Heart right ventricle (tissue), 16 donors: ENCODE measurements around the gene VPS51. TPM values are rescaled to one million over a fixed set of nuclear protein-coding genes. Genes with fewer than 3 reads are reported as not detected.
A peak's percentile ranks its signal among the peaks of the same experiment; 100 is the strongest.

Source experiments
- ATAC-seq, 8 donors: fragments of 200-7000 bp; cut with Tn5 transposase; one replicate each; pipeline ENCODE4 v1.9.1; 2020; ENCODE audit warnings: mild to moderate bottlenecking in 8 of 8, moderate library complexity in 8 of 8, moderate number of reproducible peaks in 1 of 8
- DNase-seq, 2 donors: peaks; one replicate each; pipeline ENCODE4 v3.0.0-alpha.2; 2020
- H3K27ac ChIP-seq, 10 donors: fragments of 200-600 bp; sonication (generic) in 2 of 10; one replicate each; pipeline versions ENCODE4 v1.5.0 to v1.8.0; 2020 to 2022; ENCODE audit warnings: mild to moderate bottlenecking in 3 of 10
- H3K27me3 ChIP-seq, 7 donors: fragments of 200-600 bp; one replicate each; pipeline ENCODE4 v1.8.0; 2021 to 2022; ENCODE audit warnings: mild to moderate bottlenecking in 2 of 7
- H3K36me3 ChIP-seq, 9 donors: fragments of 200-600 bp; sonication (generic) in 1 of 9; one replicate each; pipeline versions ENCODE4 v1.5.0 to v1.8.0; 2020 to 2022; ENCODE audit warnings: mild to moderate bottlenecking in 2 of 9
- H3K4me1 ChIP-seq, 9 donors: fragments of 200-600 bp; sonication (generic) in 1 of 9; one replicate each; pipeline versions ENCODE4 v1.5.0 to v1.8.0; 2020 to 2022; ENCODE audit warnings: mild to moderate bottlenecking in 4 of 9
- H3K4me3 ChIP-seq, 10 donors: fragments of 200-600 bp; sonication (generic) in 2 of 10; one replicate each; pipeline versions ENCODE4 v1.5.0 to v1.8.0; 2020 to 2022; ENCODE audit warnings: mild to moderate bottlenecking in 7 of 10, moderate library complexity in 2 of 10
- H3K9me3 ChIP-seq, 11 donors: fragments of 200-600 bp in 10 of 11; sonication (generic) in 2 of 11; one replicate each; pipeline versions ENCODE4 v1.5.0 to v1.8.0; 2013 to 2022; ENCODE audit warnings: mild to moderate bottlenecking in 2 of 11, control low read depth in 1 of 11, moderate library complexity in 1 of 11
- WGBS, 2 donors: extraction: QIAGEN DNeasy Blood & Tissue Kit; methylation state at CpG; one replicate each; pipeline ENCODE4 v1.1.7; 2013; ENCODE audit warnings: inconsistent platforms in 1 of 2; 5-methylcytosine and 5-hydroxymethylcytosine counted together
- intact Hi-C, 10 donors: fragments of 100-400 bp; cut with DNase I; formaldehyde crosslinking; loops; one replicate each; pipeline versions ENCODE4 v1.11.1 to v1.14.2; 2022
- polyA plus RNA-seq, 2 donors: library from polyadenylated mRNA; stranded (reverse); fragments of 200-250 nt; gene quantifications; one replicate each; pipeline ENCODE4 v1.2.3, GENCODE V29; 2013
- total RNA-seq, 10 donors: library from RNA; stranded (reverse); fragmentation: NEBNext Ultra II Directional in 3 of 10; extraction: Animal tissue kit (Norgen Biotek cat#: 25700) in 3 of 10; gene quantifications; one replicate each; pipeline versions ENCODE4 v1.2.1 to v1.2.4, GENCODE V29; 2021 to 2023
- TF ChIP-seq, protein P1 (sequence below), 9 donors: fragments of 200-600 bp; sonication (generic) in 2 of 9; IDR thresholded peaks; one replicate each; pipeline versions ENCODE4 v1.5.0 to v1.8.0; 2021 to 2022; ENCODE audit warnings: antibody characterized with exemption in 9 of 9, mild to moderate bottlenecking in 5 of 9, moderate library complexity in 1 of 9
- donor health status: Arrhythmogenic right ventricular cardiomyopathy.
- donor health status: ischemic (EF 13 %, LVEDD 7.1; RV severe dilation, severe dysfunction).
- donor health status: healthy with polysubstance abuse.
- donor health status: DM: no; HTN: yes; CAD: no.
- donor health status: DM: no; HTN: no; CAD: no.
- donor health status: ischemic (EF 25% LVEDD 6.9; RV normal size, moderate dysfunction).
- donor health status: ischemic (EF 25% LVEDD 5.7; RV mildly dilated, moderate dysfunction).
- donor health status: healthy.
- donor health status: DM: yes; HTN: yes; CAD: no.
- donor health status: Ischemic cardiomyopathy.
- donor health status: ischemic (EF 35%, LVEDD 5.7; RV mildly dilated, moderate dysfunction).
- donor health status: nonischemic (EF 11% LVEDD 7.7; RV severe dilation, severe dysfunction).
- donor health status: DM: yes; HTN: yes; CAD: no.
- donor health status: PGD.
- donor health status: ischemic (EF 29% LVEDD 5.4; RV normal size, mild dysfunction).
- donor health status: nonischemic (EF 23%, LVEDD 6.1; RV moderate dilation, normal function).

VPS51 gene
- total and polyA plus RNA-seq, 12 donors, result 79.2 to 123 (median 100) TPM

DNA sequence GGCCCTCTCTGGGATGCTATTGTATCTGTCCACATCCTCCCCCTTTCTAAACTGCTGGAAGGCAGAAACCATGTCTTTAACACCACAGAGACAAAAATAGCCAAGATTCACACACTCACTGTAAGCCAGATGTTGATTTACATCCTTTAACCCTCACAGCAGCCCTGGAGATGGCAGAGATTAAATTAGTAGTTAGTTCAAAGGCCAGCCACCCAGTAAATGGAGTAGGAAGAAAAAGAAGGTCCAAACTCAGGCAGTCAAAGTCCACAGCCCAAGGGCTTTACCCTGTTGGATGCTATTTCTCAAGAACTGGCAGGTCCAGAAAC lies 23.6 kb downstream of the VPS51 start:
- peaks cover 9 to 66% (median 43%) of the 10 kb centered on the region in 9 donors for H3K4me1 ChIP-seq
- TF ChIP-seq, protein P1, sequence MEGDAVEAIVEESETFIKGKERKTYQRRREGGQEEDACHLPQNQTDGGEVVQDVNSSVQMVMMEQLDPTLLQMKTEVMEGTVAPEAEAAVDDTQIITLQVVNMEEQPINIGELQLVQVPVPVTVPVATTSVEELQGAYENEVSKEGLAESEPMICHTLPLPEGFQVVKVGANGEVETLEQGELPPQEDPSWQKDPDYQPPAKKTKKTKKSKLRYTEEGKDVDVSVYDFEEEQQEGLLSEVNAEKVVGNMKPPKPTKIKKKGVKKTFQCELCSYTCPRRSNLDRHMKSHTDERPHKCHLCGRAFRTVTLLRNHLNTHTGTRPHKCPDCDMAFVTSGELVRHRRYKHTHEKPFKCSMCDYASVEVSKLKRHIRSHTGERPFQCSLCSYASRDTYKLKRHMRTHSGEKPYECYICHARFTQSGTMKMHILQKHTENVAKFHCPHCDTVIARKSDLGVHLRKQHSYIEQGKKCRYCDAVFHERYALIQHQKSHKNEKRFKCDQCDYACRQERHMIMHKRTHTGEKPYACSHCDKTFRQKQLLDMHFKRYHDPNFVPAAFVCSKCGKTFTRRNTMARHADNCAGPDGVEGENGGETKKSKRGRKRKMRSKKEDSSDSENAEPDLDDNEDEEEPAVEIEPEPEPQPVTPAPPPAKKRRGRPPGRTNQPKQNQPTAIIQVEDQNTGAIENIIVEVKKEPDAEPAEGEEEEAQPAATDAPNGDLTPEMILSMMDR (IDR thresholded peaks at IDR 0.05), result no peak
- no peak overlapping the region for H3K4me3 ChIP-seq
- H3K27ac ChIP-seq, result no peak overlapping the region
- H3K27me3 ChIP-seq, result no peaks in the 10 kb centered on the region
- ATAC-seq (no peak), DNase-seq (no peak)
- intact Hi-C loops, result loop anchor here in 5 of 10 donors (2.0 to 10.0 kb wide), 9 partner anchors 63 to 345 kb away; partner anchors contain the start of genes ARL2 (in 3 of the 5), CAPN1 (in 1 of the 5), PPP2R5B (in 1 of the 5) and SF1 (in 1 of the 5)
- no peaks in the 10 kb centered on the region for H3K9me3 ChIP-seq
- H3K36me3 ChIP-seq, result peaks cover 0 to 56% (median 29%) of the 10 kb centered on the region in 9 donors

GRCh38 chr11:65120831-65121230 lies 24.8 kb downstream of the VPS51 start:
- ATAC-seq (no peak), DNase-seq (no peak)
- H3K27ac ChIP-seq, result peak overlapping the region in 9 of 10 donors; percentile 83 to 98 (median 93)
- intact Hi-C loops, result loop anchor here in 3 of 10 donors (5.0 kb wide), 3 partner anchors 39 to 109 kb away; partner anchors contain the start of genes CDCA5 (in 2 of the 3), ZFPL1 (in 2 of the 3), ARL2 (in 1 of the 3) and SNX15 (in 1 of the 3)
- peak overlapping the region; percentile 65 to 100 (median 92) for H3K4me3 ChIP-seq
- WGBS, 2 donors, result 73 to 77% methylated on average over 3 of the region's 3 CpGs
- TF ChIP-seq, protein P1 (IDR thresholded peaks at IDR 0.05), result no peak
- no peaks in the 10 kb centered on the region for H3K9me3 ChIP-seq
- peaks cover 0 to 61% (median 34%) of the 10 kb centered on the region in 9 donors for H3K36me3 ChIP-seq
- peaks cover 9 to 63% (median 42%) of the 10 kb centered on the region in 9 donors for H3K4me1 ChIP-seq
- no peaks in the 10 kb centered on the region for H3K27me3 ChIP-seq

- TF ChIP-seq, protein P1 (IDR thresholded peaks at IDR 0.05), result no peak
- no peaks in the 10 kb centered on the region for H3K9me3 ChIP-seq
- peak overlapping the region; percentile 59 to 98 (median 90) for H3K27ac ChIP-seq
- H3K4me1 ChIP-seq, result peaks cover 6 to 57% (median 35%) of the 10 kb centered on the region in 9 donors
- intact Hi-C loops, result loop anchor here in 3 of 10 donors (5.0 kb wide), 3 partner anchors 39 to 109 kb away; partner anchors contain the start of genes CDCA5 (in 2 of the 3), ZFPL1 (in 2 of the 3), ARL2 (in 1 of the 3) and SNX15 (in 1 of the 3)
- DNase-seq (no peak), ATAC-seq (no peak)
- no peaks in the 10 kb centered on the region for H3K27me3 ChIP-seq
- H3K36me3 ChIP-seq, result peaks cover 0 to 63% (median 40%) of the 10 kb centered on the region in 9 donors
- 1 to 2% methylated on average over 22 of the region's 22 CpGs for WGBS, 2 donors
- H3K4me3 ChIP-seq, result peak overlapping the region; percentile 65 to 100 (median 92)
Observed at GRCh38 chr11:65121447-65121864, 25.4 kb downstream of the VPS51 start.

DNA sequence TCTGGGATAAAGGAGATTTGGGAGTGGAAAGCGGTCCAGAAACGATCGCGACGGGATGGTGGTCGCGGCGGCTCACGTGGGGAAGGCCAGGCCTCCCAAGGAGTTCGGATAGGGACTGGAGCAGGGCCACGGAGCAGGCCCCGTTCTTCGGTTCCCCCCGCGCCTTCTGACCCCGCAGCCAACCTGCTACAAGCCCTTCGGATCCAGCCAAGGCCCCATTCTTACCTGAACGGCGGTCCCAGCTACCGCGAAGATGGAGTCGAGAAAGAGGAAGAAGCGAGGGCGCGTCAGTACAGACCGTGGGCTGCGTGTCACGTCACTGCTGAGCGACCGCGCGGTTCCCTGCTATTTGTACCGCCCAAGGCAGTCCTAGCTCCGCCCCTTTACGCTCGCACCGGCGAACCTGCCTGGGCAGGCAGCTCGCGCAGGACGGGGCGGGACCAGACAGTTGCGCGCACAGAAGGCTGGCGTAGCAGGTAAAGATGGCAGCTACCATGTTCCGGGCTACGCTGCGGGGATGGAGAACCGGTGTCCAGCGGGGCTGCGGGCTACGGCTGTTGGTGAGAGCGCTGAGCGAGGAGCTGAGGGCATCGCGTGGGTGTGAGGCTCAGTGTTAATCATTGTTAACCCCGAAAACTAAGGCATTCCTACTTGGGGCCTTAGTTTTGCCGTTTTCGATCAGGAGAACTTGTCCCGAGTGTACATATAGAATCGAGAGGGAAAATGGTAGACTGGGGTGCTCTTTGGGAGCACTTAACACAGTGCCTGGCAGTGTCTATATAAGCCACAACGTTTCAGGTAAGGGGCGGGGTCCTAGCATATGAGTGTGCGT lies 26.1 kb downstream of the VPS51 start, which contains the start of the genes FAU and MRPL49:
TSS of gene FAU (minus strand) at position 270 of the 832 bp plus-strand sequence. CDS start 321 bp downstream, outside the sequence.
TSS of gene MRPL49 (plus strand) at position 457 of the 832 bp plus-strand sequence. CDS start at position 483, 26 bp downstream.
- TF ChIP-seq, protein P1 (IDR thresholded peaks at IDR 0.05), result no peak
- WGBS, 2 donors, result 1% methylated on average over 64 of the region's 64 CpGs
- intact Hi-C loops, result loop anchor here in 5 of 10 donors (1.0 to 5.0 kb wide), 5 partner anchors 37 to 110 kb away; partner anchors contain the start of genes CDCA5 (in 4 of the 5), ZFPL1 (in 4 of the 5), ARL2 (in 1 of the 5) and SNX15 (in 1 of the 5)
- DNase-seq (peak; percentile 97), ATAC-seq (peak; percentile 90 to 94 (median 92))
- H3K9me3 ChIP-seq, result no peaks in the 10 kb centered on the region
- peak within 1 kb of the TSS; percentile 65 to 100 (median 92) for H3K4me3 ChIP-seq
- H3K27ac ChIP-seq, result peak within 1 kb of the TSS; percentile 59 to 98 (median 90)
- H3K4me1 ChIP-seq, result peaks cover 3 to 50% (median 29%) of the 10 kb centered on the region in 9 donors
- peaks cover 0 to 69% (median 42%) of the 10 kb centered on the region in 9 donors for H3K36me3 ChIP-seq
- H3K27me3 ChIP-seq, result no peaks in the 10 kb centered on the region
